ENCODE results near the gene TBX1. TPM values are rescaled to one million over a fixed set of nuclear protein-coding genes. Genes with fewer than 3 reads are reported as not detected.

TBX1 gene
- total RNA-seq, 2 experiments from 2014 or later, result 0.23 TPM; not detected in 1

- CTCF ChIA-PET (ENCODE audit: unreplicated experiment), result no interaction called here
- Histone ChIP-seq H3K9me2 (ENCODE audit: insufficient read depth, low read length) (no peaks in the 10 kb centered on the region), H3K9me3 (ENCODE audit: low read length) (0 out of 2 replicates have a peak, but pooled peaks cover 2% of the 10 kb centered on the region), H3K4me2 (ENCODE audit: low read length) (no peak overlapping the region), H3K27ac (ENCODE audit: low read depth, low read length, poor library complexity, severe bottlenecking) (no peak overlapping the region), H3K4me3 (ENCODE audit: low read depth, low read length, poor library complexity, severe bottlenecking) (no peak overlapping the region), H3K79me2 (ENCODE audit: insufficient read depth, low read depth, low read length) (no peaks in the 10 kb centered on the region), H2AFZ (ENCODE audit: low read length) (no peak overlapping the region), H3K36me3 (ENCODE audit: insufficient read depth, low read length) (peaks cover 20% of the 10 kb centered on the region), H4K20me1 (ENCODE audit: insufficient read depth, low read length) (no peaks in the 10 kb centered on the region), H3K4me1 (ENCODE audit: insufficient read depth, low read length, poor library complexity, severe bottlenecking) (no peaks in the 10 kb centered on the region)
- POLR2A ChIA-PET, result interaction anchor here (0.5 kb wide), 1 partner anchor 9 kb away, joined by 5 read pairs; no protein-coding TSS in a partner anchor
- TF ChIP-seq EZH2phosphoT487 (IDR thresholded peaks at IDR 0.05; ENCODE audit: borderline replicate concordance, low read depth, low read length) (no peak), CTCF (conservative IDR thresholded peaks at IDR 0.05; ENCODE audit: low read length) (no peak)
- DNase-seq (ENCODE audit: low spot score), result no peak
- BruUV-seq (replicated peaks), result no TSS peak
- intact Hi-C loops (cut with micrococcal nuclease; ENCODE audit: unreplicated experiment), result no loop called here
Observed at GRCh38 chr22:19786959-19787848, 26.6 kb downstream of the TBX1 start.

GRCh38 chr22:19787849-19788141 is 27.2 kb downstream of the TBX1 start:
- Histone ChIP-seq H3K4me3 (ENCODE audit: low read depth, low read length, poor library complexity, severe bottlenecking) (no peak overlapping the region), H3K9me2 (ENCODE audit: insufficient read depth, low read length) (no peaks in the 10 kb centered on the region), H3K4me2 (ENCODE audit: low read length) (no peak overlapping the region), H4K20me1 (ENCODE audit: insufficient read depth, low read length) (no peaks in the 10 kb centered on the region), H3K4me1 (ENCODE audit: insufficient read depth, low read length, poor library complexity, severe bottlenecking) (no peaks in the 10 kb centered on the region), H3K36me3 (ENCODE audit: insufficient read depth, low read length) (peaks cover 20% of the 10 kb centered on the region), H3K27ac (ENCODE audit: low read depth, low read length, poor library complexity, severe bottlenecking) (no peak overlapping the region), H3K9me3 (ENCODE audit: low read length) (no peaks in the 10 kb centered on the region), H2AFZ (ENCODE audit: low read length) (no peak overlapping the region), H3K79me2 (ENCODE audit: insufficient read depth, low read depth, low read length) (no peaks in the 10 kb centered on the region)
- TF ChIP-seq EZH2phosphoT487 (IDR thresholded peaks at IDR 0.05; ENCODE audit: borderline replicate concordance, low read depth, low read length) (no peak), CTCF (conservative IDR thresholded peaks at IDR 0.05; ENCODE audit: low read length) (no peak)
- POLR2A ChIA-PET, result no interaction called here
- CTCF ChIA-PET (ENCODE audit: unreplicated experiment), result interaction anchor here (0.7 kb wide), 1 partner anchor 12 kb away, joined by 3 read pairs; no protein-coding TSS in a partner anchor
- DNase-seq (ENCODE audit: low spot score), result no peak
- intact Hi-C loops (cut with micrococcal nuclease; ENCODE audit: unreplicated experiment), result no loop called here
- BruUV-seq (replicated peaks), result no TSS peak

GRCh38 chr22:19788661-19789225 is 28.2 kb downstream of the TBX1 start:
- Histone ChIP-seq H4K20me1 (ENCODE audit: insufficient read depth, low read length) (no peaks in the 10 kb centered on the region), H3K9me3 (ENCODE audit: low read length) (no peaks in the 10 kb centered on the region), H2AFZ (ENCODE audit: low read length) (no peak overlapping the region), H3K9me2 (ENCODE audit: insufficient read depth, low read length) (no peaks in the 10 kb centered on the region), H3K79me2 (ENCODE audit: insufficient read depth, low read depth, low read length) (no peaks in the 10 kb centered on the region), H3K4me1 (ENCODE audit: insufficient read depth, low read length, poor library complexity, severe bottlenecking) (no peaks in the 10 kb centered on the region), H3K36me3 (ENCODE audit: insufficient read depth, low read length) (peaks cover 26% of the 10 kb centered on the region), H3K27ac (ENCODE audit: low read depth, low read length, poor library complexity, severe bottlenecking) (no peak overlapping the region), H3K4me3 (ENCODE audit: low read depth, low read length, poor library complexity, severe bottlenecking) (no peak overlapping the region), H3K4me2 (ENCODE audit: low read length) (no peak overlapping the region)
- no peak for TF ChIP-seq CTCF (conservative IDR thresholded peaks at IDR 0.05; ENCODE audit: low read length)
- no peak for TF ChIP-seq EZH2phosphoT487 (IDR thresholded peaks at IDR 0.05; ENCODE audit: borderline replicate concordance, low read depth, low read length)
- ChIA-PET CTCF (ENCODE audit: unreplicated experiment) (interaction anchor here (0.7 kb wide), 1 partner anchor 13 kb away, joined by 3 read pairs; no protein-coding TSS in a partner anchor), POLR2A (no interaction called here)
- no peak for DNase-seq (ENCODE audit: low spot score)
- intact Hi-C loops (cut with micrococcal nuclease; ENCODE audit: unreplicated experiment), result no loop called here
- no TSS peak for BruUV-seq (replicated peaks)
